HG03457 (cell line): ENCODE results near the gene UGDH.

Experiments used
- ATAC-seq: cut with Tn5 transposase; IDR thresholded peaks from one replicate; pipeline ENCODE4 v1.9.1; 2021; ENCODE audit warnings: moderate number of reproducible peaks; ENCODE audit not compliant: unreplicated experiment

The UGDH gene

DNA sequence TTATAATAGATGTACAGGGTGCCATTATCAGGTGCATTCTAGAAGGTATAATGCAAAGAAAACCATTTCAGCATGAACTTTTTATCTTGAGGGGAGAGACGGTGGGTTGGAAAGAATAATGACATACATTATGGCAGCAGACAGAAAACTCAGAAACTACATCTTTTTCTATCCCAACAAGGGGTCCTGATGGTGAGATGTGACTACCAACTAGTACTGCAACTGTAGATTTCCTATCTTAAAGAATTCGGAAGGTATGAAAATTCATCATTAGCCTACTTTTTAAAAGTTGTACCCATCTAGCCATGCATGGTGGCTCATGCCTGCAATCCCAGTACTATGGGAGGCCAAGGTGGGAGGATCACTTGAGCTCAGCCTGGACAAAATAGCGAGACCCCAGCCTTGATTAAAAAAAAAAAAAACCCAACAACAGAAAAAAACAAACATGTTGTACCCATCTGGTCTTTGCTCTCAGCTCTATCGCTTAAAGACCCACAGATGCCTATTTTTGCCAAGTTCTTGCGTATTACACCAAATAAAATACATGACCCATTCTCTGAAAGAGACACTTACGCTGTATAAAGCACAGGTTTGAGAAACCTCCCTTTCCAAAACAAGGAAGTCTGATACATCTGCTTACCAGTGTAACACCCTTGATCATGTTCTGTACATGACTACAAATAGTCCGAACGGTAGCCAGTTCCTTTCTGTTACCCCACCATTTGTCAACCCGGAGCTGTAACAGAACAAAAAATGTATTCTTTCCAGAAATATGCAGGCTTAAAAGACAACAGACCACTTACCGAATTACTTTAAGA is 70.1 kb downstream of the UGDH start:
- no peak for ATAC-seq

DNA sequence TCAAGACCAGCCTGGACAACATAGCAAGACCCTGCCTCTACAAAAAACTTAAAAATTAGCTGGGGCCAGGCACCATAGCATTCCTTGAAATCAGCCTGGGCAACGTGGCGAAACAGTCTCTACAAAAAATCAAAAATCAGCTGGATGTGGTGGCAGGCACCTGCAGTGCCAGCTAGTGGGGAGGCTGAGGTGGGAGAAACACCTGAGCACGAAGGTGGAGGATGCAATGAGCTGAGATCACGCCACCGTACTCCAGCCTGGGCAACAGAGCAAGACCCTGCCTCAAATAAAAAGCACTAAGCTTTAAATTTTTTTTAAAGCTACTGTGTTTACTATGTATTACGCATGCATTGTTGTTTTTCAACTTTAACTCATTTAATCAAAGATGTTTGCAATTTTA is 71.8 kb downstream of the UGDH start:
- no peak for ATAC-seq

DNA sequence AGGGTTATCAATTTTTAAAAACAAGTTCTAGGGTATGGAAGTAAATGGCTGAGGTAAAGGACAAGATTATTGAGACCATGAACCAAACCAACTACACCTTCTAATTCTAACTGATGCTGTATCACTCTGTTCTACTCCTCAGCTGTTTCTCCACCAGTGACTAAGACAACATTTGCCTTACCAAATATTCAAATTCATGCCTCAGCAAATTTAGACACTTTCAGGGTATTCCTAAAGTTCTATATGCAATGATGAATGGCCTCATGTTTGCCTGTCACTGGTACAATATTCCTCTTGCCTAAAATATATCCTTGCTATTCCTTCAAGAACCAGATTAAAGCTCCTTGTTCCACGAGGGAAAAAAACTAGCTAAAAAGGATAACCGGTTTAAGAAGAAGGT is 73.5 kb downstream of the UGDH start:
- no peak for ATAC-seq

DNA sequence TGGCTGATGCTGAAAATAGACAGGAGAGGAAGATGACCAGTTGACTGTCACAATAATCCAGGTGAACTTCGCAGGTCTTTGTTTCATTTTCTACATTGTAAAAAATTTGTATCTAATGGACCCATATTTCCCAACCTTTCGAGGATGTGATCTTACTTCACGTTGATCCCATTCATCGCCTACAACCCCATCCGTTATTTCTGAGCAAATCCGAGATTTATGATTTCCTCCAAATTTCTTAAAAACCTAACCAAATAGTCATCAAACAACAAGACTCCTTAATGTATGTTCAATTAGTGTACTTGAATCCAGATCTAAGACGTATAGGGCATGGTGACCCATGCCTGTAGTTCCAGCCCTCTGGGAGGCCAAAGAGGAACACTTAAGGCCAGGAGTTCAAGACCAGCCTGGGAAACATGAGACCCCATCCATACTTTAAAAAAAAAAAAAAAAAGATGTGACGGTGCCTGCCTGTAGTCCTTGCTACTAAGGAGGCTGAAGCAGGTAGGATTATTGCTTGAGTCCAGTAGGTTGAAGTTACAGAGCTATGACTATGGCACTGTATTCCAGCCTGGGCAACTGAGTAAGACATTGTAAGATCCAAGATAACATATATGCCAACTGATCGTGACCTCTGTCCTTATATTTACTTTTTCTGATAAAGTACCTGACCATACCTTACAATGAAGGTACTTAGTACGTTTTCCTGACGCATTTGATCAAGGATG is 74.2 kb downstream of the UGDH start:
- no peak for ATAC-seq

GRCh38 chr4:39452153-39452859 is 74.9 kb downstream of the UGDH start:
- no peak for ATAC-seq

DNA sequence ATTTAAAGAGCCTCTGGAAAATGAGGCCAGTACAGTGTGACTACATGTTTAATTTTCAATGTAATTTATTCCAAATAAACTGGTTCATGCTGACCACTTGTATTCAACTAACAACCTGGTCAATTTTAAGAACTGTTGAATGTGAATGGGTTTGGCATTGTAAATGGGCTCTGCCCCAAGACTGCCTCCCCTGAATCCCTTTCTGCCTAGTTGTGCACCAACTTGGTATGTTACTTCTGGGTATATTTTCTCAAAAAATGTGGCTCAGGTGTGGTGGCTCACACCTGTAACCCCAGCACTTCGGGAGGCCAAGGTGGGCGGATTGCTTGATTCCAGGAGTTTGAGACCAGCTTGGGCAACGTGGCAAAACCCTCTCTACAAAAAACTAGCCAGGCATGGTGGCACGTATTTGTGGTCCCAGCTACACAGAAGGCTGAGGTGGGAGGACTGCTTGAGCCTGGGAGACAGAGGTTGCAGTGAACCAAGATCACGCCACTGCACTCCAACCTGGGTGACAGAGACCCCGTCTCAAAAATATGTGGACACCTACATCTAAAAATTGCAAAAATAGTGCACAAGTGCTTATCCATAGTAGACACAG is 75.7 kb downstream of the UGDH start:
- ATAC-seq = no peak

DNA sequence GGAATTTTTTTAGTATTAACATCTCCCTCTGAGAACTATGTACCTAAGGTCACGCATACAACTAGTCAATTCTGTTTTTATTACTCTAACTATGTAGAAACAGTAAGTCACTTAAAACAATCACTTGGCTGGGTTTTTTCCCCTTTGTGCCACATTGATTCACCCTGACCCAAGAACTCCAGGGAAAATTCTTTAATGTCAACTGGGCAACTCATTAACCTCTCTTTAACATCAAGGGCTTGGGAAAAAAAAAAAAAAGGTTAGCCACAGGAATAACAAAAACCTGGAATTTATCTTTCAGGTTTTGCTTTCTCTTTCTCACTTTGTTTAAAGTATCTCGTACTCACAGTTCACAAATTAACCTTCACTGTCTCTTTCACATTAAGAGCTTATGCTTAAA is 76.6 kb downstream of the UGDH start:
- ATAC-seq = no peak
